ENCODE measurements around the gene PTPRJ. TPM values are rescaled to one million over a fixed set of nuclear protein-coding genes. Genes with fewer than 3 reads are reported as not detected.

PTPRJ gene
- polyA plus RNA-seq, 1 donor from 2014 or later: 8.6 TPM

- TF ChIP-seq EZH2 (IDR thresholded peaks at IDR 0.05; ENCODE audit: borderline replicate concordance, insufficient read depth, low read length, poor library complexity, severe bottlenecking): no peak
- TF ChIP-seq, protein P1, sequence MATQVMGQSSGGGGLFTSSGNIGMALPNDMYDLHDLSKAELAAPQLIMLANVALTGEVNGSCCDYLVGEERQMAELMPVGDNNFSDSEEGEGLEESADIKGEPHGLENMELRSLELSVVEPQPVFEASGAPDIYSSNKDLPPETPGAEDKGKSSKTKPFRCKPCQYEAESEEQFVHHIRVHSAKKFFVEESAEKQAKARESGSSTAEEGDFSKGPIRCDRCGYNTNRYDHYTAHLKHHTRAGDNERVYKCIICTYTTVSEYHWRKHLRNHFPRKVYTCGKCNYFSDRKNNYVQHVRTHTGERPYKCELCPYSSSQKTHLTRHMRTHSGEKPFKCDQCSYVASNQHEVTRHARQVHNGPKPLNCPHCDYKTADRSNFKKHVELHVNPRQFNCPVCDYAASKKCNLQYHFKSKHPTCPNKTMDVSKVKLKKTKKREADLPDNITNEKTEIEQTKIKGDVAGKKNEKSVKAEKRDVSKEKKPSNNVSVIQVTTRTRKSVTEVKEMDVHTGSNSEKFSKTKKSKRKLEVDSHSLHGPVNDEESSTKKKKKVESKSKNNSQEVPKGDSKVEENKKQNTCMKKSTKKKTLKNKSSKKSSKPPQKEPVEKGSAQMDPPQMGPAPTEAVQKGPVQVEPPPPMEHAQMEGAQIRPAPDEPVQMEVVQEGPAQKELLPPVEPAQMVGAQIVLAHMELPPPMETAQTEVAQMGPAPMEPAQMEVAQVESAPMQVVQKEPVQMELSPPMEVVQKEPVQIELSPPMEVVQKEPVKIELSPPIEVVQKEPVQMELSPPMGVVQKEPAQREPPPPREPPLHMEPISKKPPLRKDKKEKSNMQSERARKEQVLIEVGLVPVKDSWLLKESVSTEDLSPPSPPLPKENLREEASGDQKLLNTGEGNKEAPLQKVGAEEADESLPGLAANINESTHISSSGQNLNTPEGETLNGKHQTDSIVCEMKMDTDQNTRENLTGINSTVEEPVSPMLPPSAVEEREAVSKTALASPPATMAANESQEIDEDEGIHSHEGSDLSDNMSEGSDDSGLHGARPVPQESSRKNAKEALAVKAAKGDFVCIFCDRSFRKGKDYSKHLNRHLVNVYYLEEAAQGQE (IDR thresholded peaks at IDR 0.05; ENCODE audit: borderline replicate concordance): no peak
- H3K4me3 ChIP-seq (ENCODE audit: low read length): no peak overlapping the region
- H3K27ac ChIP-seq (ENCODE audit: low read length): no peak overlapping the region
- H3K36me3 ChIP-seq (ENCODE audit: insufficient read depth, low read length): no peaks in the 10 kb centered on the region
- H3K27me3 ChIP-seq (ENCODE audit: insufficient read depth, low read depth, low read length): no peaks in the 10 kb centered on the region
- no peaks in the 10 kb centered on the region for H3K9me3 ChIP-seq (ENCODE audit: low read length)
- H3K4me2 ChIP-seq (ENCODE audit: low read length): no peak overlapping the region
- no peak overlapping the region for H3K9ac ChIP-seq (ENCODE audit: low read length)
- no peak overlapping the region for H2AFZ ChIP-seq (ENCODE audit: low read depth, low read length)
- H3K79me2 ChIP-seq (replicated peaks; ENCODE audit: insufficient read depth, low read length): peaks cover 13% of the 10 kb centered on the region
- no peaks in the 10 kb centered on the region for H3K9me2 ChIP-seq (ENCODE audit: insufficient read depth, low read length)
- H3F3A ChIP-seq (ENCODE audit: insufficient read depth, low read length, poor library complexity, severe bottlenecking): no peaks in the 10 kb centered on the region
- H4K20me1 ChIP-seq (ENCODE audit: insufficient read depth): no peaks in the 10 kb centered on the region
Measured at GRCh38 chr11:48011102-48011797, 30.9 kb downstream of the PTPRJ start.

DNA sequence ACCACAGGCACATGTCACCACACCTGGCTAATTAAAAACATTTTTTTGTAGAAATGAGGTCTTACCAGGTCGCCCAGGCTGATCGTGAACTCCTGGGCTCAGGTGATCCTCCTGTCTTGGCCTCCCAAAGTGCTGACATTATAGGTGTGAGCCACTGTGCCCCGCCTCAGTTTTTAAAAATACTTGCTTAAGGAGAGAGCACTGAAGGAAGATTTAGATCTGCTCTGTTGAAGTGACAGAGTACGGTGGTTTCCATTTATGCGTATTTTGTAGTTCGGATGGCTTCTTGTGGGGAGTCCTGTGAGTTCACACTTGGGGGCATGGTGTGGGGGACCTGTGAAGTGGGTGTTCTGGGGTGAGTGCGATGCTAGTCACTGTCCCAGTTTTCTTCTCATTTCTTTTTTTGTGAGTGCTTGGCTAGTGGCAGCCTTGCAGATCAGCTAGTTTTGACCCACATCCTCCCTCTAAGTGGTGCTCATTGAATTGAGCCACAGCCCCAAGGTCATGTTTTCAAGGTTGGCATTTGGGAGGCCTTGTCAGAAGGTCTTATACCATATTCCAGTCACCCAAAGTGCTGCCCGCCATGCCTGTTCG is 31.5 kb downstream of the PTPRJ start:
- Histone ChIP-seq H3K27me3 (ENCODE audit: insufficient read depth, low read depth, low read length) (no peaks in the 10 kb centered on the region), H3K27ac (ENCODE audit: low read length) (no peak overlapping the region), H2AFZ (ENCODE audit: low read depth, low read length) (no peak overlapping the region), H3F3A (ENCODE audit: insufficient read depth, low read length, poor library complexity, severe bottlenecking) (no peaks in the 10 kb centered on the region), H3K4me3 (ENCODE audit: low read length) (no peak overlapping the region), H3K36me3 (ENCODE audit: insufficient read depth, low read length) (no peaks in the 10 kb centered on the region), H3K9me2 (ENCODE audit: insufficient read depth, low read length) (no peaks in the 10 kb centered on the region), H3K9me3 (ENCODE audit: low read length) (no peaks in the 10 kb centered on the region), H3K4me2 (ENCODE audit: low read length) (no peak overlapping the region), H3K9ac (ENCODE audit: low read length) (no peak overlapping the region), H4K20me1 (ENCODE audit: insufficient read depth) (no peaks in the 10 kb centered on the region), H3K79me2 (replicated peaks; ENCODE audit: insufficient read depth, low read length) (peaks cover 16% of the 10 kb centered on the region)
- TF ChIP-seq POLR2AphosphoS5 (IDR thresholded peaks at IDR 0.05): no peak
- TF ChIP-seq SMC3 (conservative IDR thresholded peaks at IDR 0.05; ENCODE audit: poor library complexity): no peak
- TF ChIP-seq, protein P2, sequence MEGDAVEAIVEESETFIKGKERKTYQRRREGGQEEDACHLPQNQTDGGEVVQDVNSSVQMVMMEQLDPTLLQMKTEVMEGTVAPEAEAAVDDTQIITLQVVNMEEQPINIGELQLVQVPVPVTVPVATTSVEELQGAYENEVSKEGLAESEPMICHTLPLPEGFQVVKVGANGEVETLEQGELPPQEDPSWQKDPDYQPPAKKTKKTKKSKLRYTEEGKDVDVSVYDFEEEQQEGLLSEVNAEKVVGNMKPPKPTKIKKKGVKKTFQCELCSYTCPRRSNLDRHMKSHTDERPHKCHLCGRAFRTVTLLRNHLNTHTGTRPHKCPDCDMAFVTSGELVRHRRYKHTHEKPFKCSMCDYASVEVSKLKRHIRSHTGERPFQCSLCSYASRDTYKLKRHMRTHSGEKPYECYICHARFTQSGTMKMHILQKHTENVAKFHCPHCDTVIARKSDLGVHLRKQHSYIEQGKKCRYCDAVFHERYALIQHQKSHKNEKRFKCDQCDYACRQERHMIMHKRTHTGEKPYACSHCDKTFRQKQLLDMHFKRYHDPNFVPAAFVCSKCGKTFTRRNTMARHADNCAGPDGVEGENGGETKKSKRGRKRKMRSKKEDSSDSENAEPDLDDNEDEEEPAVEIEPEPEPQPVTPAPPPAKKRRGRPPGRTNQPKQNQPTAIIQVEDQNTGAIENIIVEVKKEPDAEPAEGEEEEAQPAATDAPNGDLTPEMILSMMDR (IDR thresholded peaks at IDR 0.05; ENCODE audit: poor library complexity, severe bottlenecking): no peak
- TF ChIP-seq, protein P1 (IDR thresholded peaks at IDR 0.05; ENCODE audit: borderline replicate concordance): no peak
